DND-41 (cell line): Measurements from ENCODE around the gene PRSS33.

Experiments
- ATAC-seq: fragments of 200-7000 bp; cut with Tn5 transposase; 3 replicates; pipeline ENCODE4 v1.9.1; 2021; ENCODE audit warnings: low read depth; ENCODE audit not compliant: insufficient read depth
- DNase-seq: peaks from one replicate; pipeline ENCODE4 v3.0.0-alpha.2; 2020
- H2AFZ ChIP-seq: 2 replicates; pipeline ENCODE4 v1.6.0; 2012; ENCODE audit warnings: low read depth, low read length
- H3K27ac ChIP-seq: 2 replicates; pipeline ENCODE4 v1.5.1; 2012; ENCODE audit warnings: low read length, inconsistent platforms
- H3K27me3 ChIP-seq: fragments of 200-600 bp; sonication (generic); 2 replicates; pipeline ENCODE4 v1.6.0; 2012; ENCODE audit warnings: low read length, mild to moderate bottlenecking, inconsistent platforms; ENCODE audit not compliant: insufficient read depth, poor library complexity
- H3K36me3 ChIP-seq: 2 replicates; pipeline ENCODE4 v1.5.1; 2012; ENCODE audit warnings: low read length, inconsistent platforms; ENCODE audit not compliant: insufficient read depth
- H3K4me1 ChIP-seq: 2 replicates; pipeline ENCODE4 v1.5.1; 2012; ENCODE audit warnings: mild to moderate bottlenecking, low read length; ENCODE audit not compliant: insufficient read depth
- H3K4me2 ChIP-seq: 2 replicates; pipeline ENCODE4 v1.6.0; 2012; ENCODE audit warnings: mild to moderate bottlenecking, moderate library complexity, low read length, inconsistent platforms; ENCODE audit not compliant: insufficient read depth
- H3K4me3 ChIP-seq, 2 experiments: fragments of 200-600 bp in 1 of 2; shearing (Covaris generic) in 1 of 2; 2 replicates each; pipeline ENCODE4 v1.5.1; 2012 to 2016; ENCODE audit warnings: inconsistent platforms in 2 of 2, low read length in 2 of 2, mild to moderate bottlenecking in 2 of 2, low read depth in 1 of 2, moderate library complexity in 1 of 2
- H3K79me2 ChIP-seq: 2 replicates; pipeline ENCODE4 v1.6.0; 2012; ENCODE audit warnings: low read length, inconsistent platforms; ENCODE audit not compliant: insufficient read depth
- H3K9ac ChIP-seq: 2 replicates; pipeline ENCODE4 v1.6.0; 2012; ENCODE audit warnings: low read depth, mild to moderate bottlenecking, inconsistent platforms, low read length, moderate library complexity
- H3K9me3 ChIP-seq: 2 replicates; pipeline ENCODE4 v1.5.1; 2012; ENCODE audit warnings: low read length, moderate library complexity, mild to moderate bottlenecking, inconsistent platforms; ENCODE audit not compliant: insufficient read depth, severe bottlenecking
- H4K20me1 ChIP-seq: 2 replicates; pipeline ENCODE4 v1.6.0; 2012; ENCODE audit warnings: low read length; ENCODE audit not compliant: insufficient read depth
- CTCF ChIP-seq: IDR thresholded peaks from 2 replicates; pipeline ENCODE4 v1.5.1; 2012; ENCODE audit warnings: borderline replicate concordance, low read length, moderate library complexity, mild to moderate bottlenecking; ENCODE audit not compliant: poor library complexity, severe bottlenecking; ENCODE audit errors: extremely low read depth
- EZH2 ChIP-seq: IDR thresholded peaks from 3 replicates; pipeline ENCODE4 v1.6.1; 2012; ENCODE audit warnings: borderline replicate concordance, low read depth, mild to moderate bottlenecking, moderate library complexity, low read length, inconsistent platforms; ENCODE audit not compliant: severe bottlenecking

The PRSS33 gene

GRCh38 chr16:2810651-2811050 lies 23.3 kb upstream of the PRSS33 start:
- Histone ChIP-seq H4K20me1 (no peaks in the 10 kb centered on the region), H3K9me3 (no peaks in the 10 kb centered on the region), H3K4me3 (no peak overlapping the region), H3K36me3 (no peaks in the 10 kb centered on the region), H3K4me2 (no peak overlapping the region), H3K79me2 (no peaks in the 10 kb centered on the region), H2AFZ (no peak overlapping the region), H3K9ac (no peak overlapping the region), H3K27ac (no peak overlapping the region), H3K27me3 (peaks cover 4% of the 10 kb centered on the region), H3K4me1 (no peaks in the 10 kb centered on the region)
- TF ChIP-seq CTCF (no peak), EZH2 (no peak)
- DNase-seq (no peak), ATAC-seq (no peak)

GRCh38 chr16:2809149-2809760 lies 21.9 kb upstream of the PRSS33 start:
- TF ChIP-seq CTCF (no peak), EZH2 (no peak)
- Histone ChIP-seq H3K27me3 (peaks cover 6% of the 10 kb centered on the region), H4K20me1 (no peaks in the 10 kb centered on the region), H3K4me1 (no peaks in the 10 kb centered on the region), H3K36me3 (no peaks in the 10 kb centered on the region), H3K9ac (no peak overlapping the region), H3K4me3 (no peak overlapping the region), H3K27ac (no peak overlapping the region), H3K9me3 (peaks cover 4% of the 10 kb centered on the region), H2AFZ (no peak overlapping the region), H3K4me2 (no peak overlapping the region), H3K79me2 (no peaks in the 10 kb centered on the region)
- ATAC-seq (no peak), DNase-seq (no peak)

GRCh38 chr16:2808181-2808580 lies 20.8 kb upstream of the PRSS33 start:
- DNase-seq (no peak), ATAC-seq (no peak)
- Histone ChIP-seq H3K36me3 (no peaks in the 10 kb centered on the region), H3K4me2 (no peak overlapping the region), H3K4me1 (no peaks in the 10 kb centered on the region), H3K9me3 (peaks cover 6% of the 10 kb centered on the region), H3K9ac (no peak overlapping the region), H4K20me1 (no peaks in the 10 kb centered on the region), H3K27me3 (peaks cover 7% of the 10 kb centered on the region), H3K79me2 (no peaks in the 10 kb centered on the region), H3K27ac (no peak overlapping the region), H3K4me3 (no peak overlapping the region), H2AFZ (no peak overlapping the region)
- TF ChIP-seq CTCF = no peak
- TF ChIP-seq EZH2 = no peak
